K562 (cell line): ENCODE data around the gene ECT2. TPM values are rescaled to one million over a fixed set of nuclear protein-coding genes. Genes with fewer than 3 reads are reported as not detected.

Source experiments
- ATAC-seq: fragments of 200-7000 bp; cut with Tn5 transposase; 3 replicates; pipeline ENCODE4 v1.9.1; 2020; ENCODE audit warnings: moderate library complexity
- BruUV-seq: library from RNA; stranded (reverse); fragments of 400-500 nt; replicated peaks from 2 replicates; lab custom pipeline; 2021; lab: Mats Ljungman, UMichigan
- CTCF ChIA-PET: fragments of 300-600 bp; formaldehyde crosslinking; extraction: SDS; loops from one replicate; lab custom pipeline; 2021; ENCODE audit warnings: low intra/inter-chr PET ratio; lab: Yijun Ruan, JAX
- POLR2A ChIA-PET: fragments of 300-600, 350-650 bp; sonication (Branson Sonifier 250); formaldehyde crosslinking; extraction: SDS; loops from one replicate; lab custom pipeline; 2021; ENCODE audit warnings: antibody characterized with exemption, inconsistent platforms; lab: Yijun Ruan, JAX
- DNase-seq, 4 experiments: peaks; one replicate each; pipeline versions ENCODE4 v3.0.0 to v3.0.0-alpha.2; 2011 to 2018; ENCODE audit warnings: low spot score in 3 of 4, mixed read lengths in 3 of 4; ENCODE audit errors: extremely low read depth in 1 of 4
- FAIRE-seq: peaks from 2 replicates; lab custom pipeline; 2011; peaks lifted over from hg19 to GRCh38; lab: Jason Lieb, UNC
- H2AFZ ChIP-seq: 2 replicates; pipeline ENCODE4 v1.6.0; 2011; ENCODE audit warnings: low read depth, low read length, control low read depth, inconsistent platforms
- H3K27ac ChIP-seq: fragments of 200-600 bp; 3 replicates; pipeline ENCODE4 v1.8.0; 2011; ENCODE audit warnings: low read depth, mild to moderate bottlenecking, control low read depth, inconsistent platforms, low read length, moderate library complexity, mixed read lengths; ENCODE audit errors: extremely low read depth
- H3K27me3 ChIP-seq, 2 experiments: fragments of 300-600 bp in 1 of 2; 2 replicates in 1 of 2; 3 replicates in 1 of 2; pipeline versions ENCODE4 v1.6.0 to v1.8.0; 2011; ENCODE audit warnings: inconsistent platforms in 2 of 2, low read length in 2 of 2, mild to moderate bottlenecking in 1 of 2, mixed read lengths in 1 of 2, moderate library complexity in 1 of 2; ENCODE audit not compliant: control insufficient read depth in 2 of 2, insufficient read depth in 2 of 2
- H3K36me3 ChIP-seq: fragments of 300-600 bp; 3 replicates; pipeline ENCODE4 v1.8.0; 2011; ENCODE audit warnings: mild to moderate bottlenecking, low read length, inconsistent platforms; ENCODE audit not compliant: control insufficient read depth, insufficient read depth
- H3K4me1 ChIP-seq, 2 experiments: fragments of 200-600 bp in 1 of 2; replicated peaks in 1 of 2; 2 replicates in 1 of 2; 3 replicates in 1 of 2; pipeline versions ENCODE4 v1.5.1 to v1.8.0; 2011; ENCODE audit warnings: inconsistent platforms in 2 of 2, low read length in 2 of 2, mild to moderate bottlenecking in 1 of 2, mixed read lengths in 1 of 2, moderate library complexity in 1 of 2; ENCODE audit not compliant: control insufficient read depth in 2 of 2, insufficient read depth in 2 of 2
- H3K4me2 ChIP-seq: 2 replicates; pipeline ENCODE4 v1.6.1; 2011; ENCODE audit warnings: low read length, control low read depth, inconsistent platforms, mixed read lengths; ENCODE audit not compliant: insufficient read depth
- H3K4me3 ChIP-seq: fragments of 200-600 bp; sonication (generic), shearing (Covaris generic); 2 replicates; pipeline ENCODE4 v1.5.1; 2016; ENCODE audit warnings: control low read depth, inconsistent platforms
- H3K79me2 ChIP-seq: fragments of 200-600 bp; 3 replicates; pipeline ENCODE4 v1.8.0; 2011; ENCODE audit warnings: low read length, inconsistent platforms; ENCODE audit not compliant: control insufficient read depth, insufficient read depth
- H3K9ac ChIP-seq, 2 experiments: 2 replicates each; pipeline versions ENCODE4 v1.6.0 to v1.6.1; 2011; ENCODE audit warnings: low read depth in 2 of 2, low read length in 2 of 2, control low read depth in 1 of 2, inconsistent platforms in 1 of 2, mild to moderate bottlenecking in 1 of 2, mixed read lengths in 1 of 2; ENCODE audit not compliant: insufficient read depth in 1 of 2
- H3K9me1 ChIP-seq: one replicate; pipeline ENCODE4 v1.6.0; 2011; ENCODE audit warnings: inconsistent platforms, mild to moderate bottlenecking, low read length, moderate library complexity; ENCODE audit not compliant: control insufficient read depth, insufficient read depth
- H3K9me3 ChIP-seq: replicated peaks from 2 replicates; pipeline ENCODE4 v1.5.1; 2011; ENCODE audit warnings: low read depth, low read length, inconsistent platforms; ENCODE audit not compliant: control insufficient read depth, insufficient read depth
- H4K20me1 ChIP-seq: replicated peaks from 2 replicates; pipeline ENCODE4 v1.6.1; 2011; ENCODE audit warnings: low read length, inconsistent platforms, mixed read lengths; ENCODE audit not compliant: control insufficient read depth, insufficient read depth
- CBX1 ChIP-seq: sonication (generic); IDR thresholded peaks from 2 replicates; pipeline ENCODE4 v1.6.1; 2016; ENCODE audit warnings: antibody characterized with exemption, low read depth, mild to moderate bottlenecking
- IRF1 ChIP-seq: sonication (generic); formaldehyde crosslinking; IDR thresholded peaks from 2 replicates; pipeline ENCODE4 v1.8.0; 2022; ENCODE audit warnings: missing genetic modification reagents, mild to moderate bottlenecking, borderline replicate concordance
- KAT7 ChIP-seq: sonication (generic); formaldehyde crosslinking; IDR thresholded peaks from 2 replicates; pipeline ENCODE4 v1.8.0; 2022; ENCODE audit warnings: missing genetic modification reagents, mild to moderate bottlenecking, borderline replicate concordance
- MED1 ChIP-seq: sonication (generic); formaldehyde crosslinking; IDR thresholded peaks from 2 replicates; pipeline ENCODE4 v1.8.1; 2023; ENCODE audit warnings: missing genetic modification reagents, borderline replicate concordance
- MLX ChIP-seq, 2 experiments: fragments of 450-650 bp in 1 of 2; sonication (generic) in 1 of 2; formaldehyde crosslinking; conservative IDR thresholded peaks; 2 replicates each; pipeline versions ENCODE4 v1.4.0 to v1.8.1; 2020 to 2022; ENCODE audit warnings: mild to moderate bottlenecking in 1 of 2, missing genetic modification reagents in 1 of 2
- POLR2A ChIP-seq: fragments of 450-650 bp; conservative IDR thresholded peaks from 2 replicates; pipeline ENCODE4 v1.6.1; 2016
- PTBP1 ChIP-seq: fragments of 200-400 bp; formaldehyde crosslinking; IDR thresholded peaks from 2 replicates; pipeline ENCODE4 v1.6.1; 2017; ENCODE audit warnings: low read depth, low read length
- SMC3 ChIP-seq: conservative IDR thresholded peaks from 2 replicates; pipeline ENCODE4 v1.6.1; 2011; ENCODE audit warnings: low read depth, low read length, improper control_type of control experiment; ENCODE audit not compliant: insufficient read depth
- SRSF7 ChIP-seq: fragments of 200-400 bp; formaldehyde crosslinking; optimal IDR thresholded peaks from 2 replicates; pipeline ENCODE3; 2017; ENCODE audit warnings: mild to moderate bottlenecking, low read depth, low read length
- THRAP3 ChIP-seq: fragments of 450-650 bp; IDR thresholded peaks from 2 replicates; pipeline ENCODE4 v1.6.1; 2016; ENCODE audit warnings: mild to moderate bottlenecking, inconsistent platforms, borderline replicate concordance
- ZNF395 ChIP-seq: fragments of 200-800 bp; sonication (Bioruptor generic); IDR thresholded peaks from 2 replicates; pipeline ENCODE4 v1.6.1; 2017; ENCODE audit warnings: missing genetic modification characterization, missing compliant biosample characterization
- ZNF766 ChIP-seq: fragments of 200-800 bp; sonication (Bioruptor generic); conservative IDR thresholded peaks from 2 replicates; pipeline ENCODE4 v1.6.1; 2016; ENCODE audit warnings: missing genetic modification characterization, missing compliant biosample characterization
- WGBS: fragments of 100-300 bp; shearing (Covaris generic); methylation state at CpG from one replicate; pipeline ENCODE4 v1.1.6; 2016; ENCODE audit warnings: low coverage, mixed read lengths; ENCODE audit not compliant: insufficient coverage; ENCODE audit errors: missing lambda C conversion rate; 5-methylcytosine and 5-hydroxymethylcytosine counted together
- in situ Hi-C: fragments of 300-500 bp; cut with MboI; formaldehyde crosslinking; loops from 4 replicates; pipeline ENCODE4 v1.15.0; 2018; ENCODE audit warnings: inconsistent platforms, mixed read lengths
- intact Hi-C: fragments of 100-400 bp; cut with micrococcal nuclease; formaldehyde crosslinking; loops from 2 replicates; pipeline ENCODE4 v1.14.2; 2022
- polyA plus RNA-seq, 8 experiments: library from polyadenylated mRNA; depleted of rRNA in 4 of 8; stranded (reverse) in 5 of 8; unstranded in 3 of 8; fragments of >200 nt; fragmentation: Nextera tagmentation in 2 of 8; fragmentation: Illumina TruSeq in 1 of 8; extraction: Ambion mirVana in 2 of 8; extraction: Trizol in 1 of 8; gene quantifications; 2 replicates each; pipeline versions ENCODE4 v1.2.1 to v1.2.3, GENCODE V29; 2011 to 2014; ENCODE audit warnings: inconsistent platforms in 1 of 8, missing spikeins in 1 of 8
- total RNA-seq, 7 experiments: library from RNA; depleted of rRNA in 6 of 7; stranded (reverse); fragments of >200 nt in 6 of 7; fragmentation: Illumina TruSeq in 2 of 7; extraction: Trizol in 2 of 7; gene quantifications; 2 replicates each; pipeline versions ENCODE4 v1.2.1 to v1.2.3, GENCODE V29; 2011 to 2021; ENCODE audit warnings: low replicate concordance in 1 of 7

The ECT2 gene
- total and polyA plus RNA-seq, 9 of the 15 experiments (the other 6 are each of a cell fraction or from before 2014, with no cell fraction given): 19.0 to 53.0 (median 36.5) TPM

GRCh38 chr3:172776049-172776717 lies 25.7 kb downstream of the ECT2 start:
- BruUV-seq: no TSS peak
- FAIRE-seq (no peak), ATAC-seq (no peak), DNase-seq (no peak)
- Histone ChIP-seq H3K9me1 (no peaks in the 10 kb centered on the region), H3K4me1 (no peaks in the 10 kb centered on the region), H4K20me1 (no peaks in the 10 kb centered on the region), H3K4me2 (no peak overlapping the region), H2AFZ (no peak overlapping the region), H3K9ac (no peak overlapping the region), H3K36me3 (peaks cover 72% of the 10 kb centered on the region), H3K4me3 (no peak overlapping the region), H3K27ac (no peak overlapping the region), H3K9me3 (no peaks in the 10 kb centered on the region), H3K27me3 (no peaks in the 10 kb centered on the region), H3K79me2 (no peaks in the 10 kb centered on the region)
- intact Hi-C loops: no loop called here
- 97% methylated on average over 5 of the region's 5 CpGs for WGBS
- TF ChIP-seq POLR2A: no peak
- no peak for TF ChIP-seq MED1 (CRISPR knock-in tag)
- TF ChIP-seq ZNF766 (CRISPR knock-in tag): no peak
- TF ChIP-seq SRSF7: no peak
- TF ChIP-seq PTBP1: no peak
- TF ChIP-seq IRF1 (CRISPR knock-in tag): no peak
- no peak for TF ChIP-seq ZNF395 (CRISPR knock-in tag)
- no peak for TF ChIP-seq CBX1
- no peak for TF ChIP-seq SMC3
- no peak for TF ChIP-seq MLX (CRISPR knock-in tag; conservative IDR thresholded peaks at IDR 0.05)
- no peak for TF ChIP-seq THRAP3
- no peak for TF ChIP-seq KAT7 (CRISPR knock-in tag)
- CTCF ChIA-PET: no interaction called here
- in situ Hi-C loops: no loop called here
- POLR2A ChIA-PET: interaction anchor here (0.6 to 0.8 kb wide), 2 partner anchors 17 to 31 kb away, joined by 3 read pairs; no protein-coding TSS in a partner anchor
